Heart left ventricle (tissue), 16 donors: Measurements from ENCODE around the gene C1QTNF1. TPM values are rescaled to one million over a fixed set of nuclear protein-coding genes. Genes with fewer than 3 reads are reported as not detected.

Experiments used
- ATAC-seq, 4 donors: fragments of 200-7000 bp; cut with Tn5 transposase; one replicate each; pipeline ENCODE4 v1.9.1; 2020 to 2022; ENCODE audit warnings: moderate library complexity in 4 of 4, mild to moderate bottlenecking in 3 of 4, moderate number of reproducible peaks in 1 of 4
- DNase-seq, 5 donors: peaks; one replicate each; pipeline ENCODE4 v3.0.0-alpha.2; 2020
- H3K27ac ChIP-seq, 12 donors: fragments of 200-600 bp; sonication (generic) in 4 of 12; one replicate each; pipeline versions ENCODE4 v1.5.0 to v1.8.0; 2016 to 2022; ENCODE audit warnings: mild to moderate bottlenecking in 2 of 12
- H3K27me3 ChIP-seq, 9 donors: fragments of 200-600 bp; sonication (generic) in 2 of 9; one replicate each; pipeline versions ENCODE4 v1.5.1 to v1.8.0; 2016 to 2022; ENCODE audit warnings: mild to moderate bottlenecking in 3 of 9
- H3K36me3 ChIP-seq, 9 donors: fragments of 200-600 bp; sonication (generic) in 2 of 9; one replicate each; pipeline versions ENCODE4 v1.5.0 to v1.8.0; 2018 to 2022; ENCODE audit warnings: mild to moderate bottlenecking in 2 of 9
- H3K4me1 ChIP-seq, 12 donors: fragments of 200-600 bp; sonication (generic) in 4 of 12; one replicate each; pipeline versions ENCODE4 v1.5.0 to v1.8.0; 2016 to 2022; ENCODE audit warnings: mild to moderate bottlenecking in 3 of 12
- H3K4me3 ChIP-seq, 12 donors: fragments of 200-600 bp; sonication (generic) in 4 of 12; one replicate each; pipeline versions ENCODE4 v1.5.0 to v1.8.0; 2017 to 2022; ENCODE audit warnings: mild to moderate bottlenecking in 9 of 12, moderate library complexity in 4 of 12
- H3K9me3 ChIP-seq, 12 donors: fragments of 200-600 bp; sonication (generic) in 4 of 12; one replicate each; pipeline versions ENCODE4 v1.5.0 to v1.8.0; 2016 to 2022; ENCODE audit warnings: mild to moderate bottlenecking in 1 of 12
- CTCF ChIP-seq, 12 donors: fragments of 200-600 bp; sonication (generic) in 4 of 12; IDR thresholded peaks; one replicate each; pipeline versions ENCODE4 v1.5.0 to v1.8.0; 2018 to 2022; ENCODE audit warnings: antibody characterized with exemption in 12 of 12, mild to moderate bottlenecking in 5 of 12
- POLR2A ChIP-seq, 2 donors: fragments of 450-650 bp; IDR thresholded peaks; one replicate each; pipeline ENCODE4 v1.6.1; 2017; ENCODE audit warnings: antibody characterized with exemption in 2 of 2, mild to moderate bottlenecking in 2 of 2, moderate library complexity in 2 of 2
- WGBS, 4 donors: extraction: QIAGEN DNeasy Blood & Tissue Kit in 2 of 4; methylation state at CpG; one replicate each; pipeline versions ENCODE4 v1.1.5 to v1.1.7; 2013 to 2018; 5-methylcytosine and 5-hydroxymethylcytosine counted together
- intact Hi-C, 10 donors: fragments of 100-400 bp; cut with DNase I; formaldehyde crosslinking; loops; one replicate each; pipeline versions ENCODE4 v1.11.1 to v1.14.2; 2022
- polyA plus RNA-seq, 2 donors: library from polyadenylated mRNA; stranded (reverse); fragments of 200-250 nt; gene quantifications; one replicate each; pipeline ENCODE4 v1.2.3, GENCODE V29; 2013
- total RNA-seq, 9 donors: library from RNA; depleted of rRNA in 2 of 9; stranded (reverse); fragments of >200 nt in 2 of 9; fragmentation: NEBNext Ultra II Directional in 3 of 9; extraction: Animal tissue kit (Norgen Biotek cat#: 25700) in 3 of 9; gene quantifications; one replicate each; pipeline versions ENCODE4 v1.1.0 to v1.2.4, GENCODE V29; 2016 to 2023
- donor health status: ischemic (EF 13 %, LVEDD 7.1; RV severe dilation, severe dysfunction).
- donor health status: healthy with polysubstance abuse.
- donor health status: DM: no; HTN: yes; CAD: no.
- donor health status: DM: no; HTN: no; CAD: no.
- donor health status: ischemic (EF 25% LVEDD 6.9; RV normal size, moderate dysfunction).
- donor health status: ischemic (EF 25% LVEDD 5.7; RV mildly dilated, moderate dysfunction).
- donor health status: healthy.
- donor health status: DM: yes; HTN: yes; CAD: no.
- donor health status: ischemic (EF 35%, LVEDD 5.7; RV mildly dilated, moderate dysfunction).
- donor health status: nonischemic (EF 11% LVEDD 7.7; RV severe dilation, severe dysfunction).
- donor health status: DM: yes; HTN: yes; CAD: no.
- donor health status: PGD.
- donor health status: ischemic (EF 29% LVEDD 5.4; RV normal size, mild dysfunction).
- donor health status: nonischemic (EF 23%, LVEDD 6.1; RV moderate dilation, normal function).

Gene C1QTNF1
- total and polyA plus RNA-seq, 11 donors = 37.0 to 406 (median 85.5) TPM

GRCh38 chr17:78979780-78980623, 44.0 kb upstream of the C1QTNF1 start, which contains the start of gene LGALS3BP:
Gene LGALS3BP, minus strand, starts transcription at chr17:78979923. Its CDS starts 2,732 bp downstream, at chr17:78977191.
- Histone ChIP-seq H3K4me1 (peaks cover 2 to 56% (median 49%) of the 10 kb centered on the region in 12 donors), H3K4me3 (peak within 1 kb of the TSS in 11 of 12 donors; percentile 31 to 66 (median 57)), H3K36me3 (peaks cover 0 to 15% (median 0%) of the 10 kb centered on the region in 9 donors), H3K9me3 (no peaks in the 10 kb centered on the region), H3K27me3 (no peaks in the 10 kb centered on the region), H3K27ac (peak within 1 kb of the TSS; percentile 45 to 86 (median 80))
- peak; percentile 65 to 82 (median 78) for ATAC-seq
- intact Hi-C loops = loop anchor here in 2 of 10 donors (10.0 kb wide), 2 partner anchors 55 to 485 kb away; partner anchors contain the start of gene TIMP2 (in 1 of the 2)
- 27 to 35% (median 31%) methylated on average over 15 to 16 of the region's 16 CpGs for WGBS, 4 donors
- peak; percentile 75 to 92 (median 86) for DNase-seq
- TF ChIP-seq CTCF (IDR thresholded peaks at IDR 0.05) = peak in 1 of 12 donors; percentile 7
- peak in 1 of 2 donors; percentile 39 for TF ChIP-seq POLR2A (IDR thresholded peaks at IDR 0.05)

GRCh38 chr17:78980624-78980972, 43.4 kb upstream of the C1QTNF1 start:
- TF ChIP-seq CTCF (IDR thresholded peaks at IDR 0.05) (no peak), POLR2A (IDR thresholded peaks at IDR 0.05) (no peak)
- no peak for ATAC-seq
- intact Hi-C loops = no loop called here
- Histone ChIP-seq H3K27me3 (no peaks in the 10 kb centered on the region), H3K4me3 (peak overlapping the region in 1 of 12 donors; percentile 63), H3K27ac (peak overlapping the region in 11 of 12 donors; percentile 61 to 86 (median 80)), H3K4me1 (peaks cover 2 to 52% (median 44%) of the 10 kb centered on the region in 12 donors), H3K9me3 (no peaks in the 10 kb centered on the region), H3K36me3 (peaks cover 0 to 11% (median 0%) of the 10 kb centered on the region in 9 donors)
- DNase-seq = no peak
- WGBS, 4 donors = 59 to 93% (median 78%) methylated on average over 4 to 8 of the region's 8 CpGs

GRCh38 chr17:78981010-78981888, 42.7 kb upstream of the C1QTNF1 start:
- TF ChIP-seq CTCF (IDR thresholded peaks at IDR 0.05) = no peak
- TF ChIP-seq POLR2A (IDR thresholded peaks at IDR 0.05) = no peak
- intact Hi-C loops = no loop called here
- peak overlapping the region in 5 of 12 donors; percentile 61 to 83 (median 72) for H3K27ac ChIP-seq
- WGBS, 4 donors = 81 to 85% (median 84%) methylated on average over 16 of the region's 16 CpGs
- peaks cover 4 to 51% (median 43%) of the 10 kb centered on the region in 12 donors for H3K4me1 ChIP-seq
- no peaks in the 10 kb centered on the region for H3K27me3 ChIP-seq
- no peaks in the 10 kb centered on the region for H3K9me3 ChIP-seq
- ATAC-seq (no peak), DNase-seq (no peak)
- no peak overlapping the region for H3K4me3 ChIP-seq
- H3K36me3 ChIP-seq = peaks cover 0 to 11% (median 0%) of the 10 kb centered on the region in 9 donors
